H1 (cell line): Measurements from ENCODE around the gene ADAMTS15.

Experiments used
- EP300 ChIP-seq, 2 experiments: IDR thresholded peaks; 1 replicate in 1 of 2; 2 replicates in 1 of 2; pipeline ENCODE4 v1.6.1; 2011 to 2012; ENCODE audit warnings: low read depth in 2 of 2, low read length in 2 of 2, mild to moderate bottlenecking in 2 of 2, borderline replicate concordance in 1 of 2, inconsistent platforms in 1 of 2, moderate library complexity in 1 of 2
- EZH2 ChIP-seq: fragments of 200-600 bp; sonication (generic); IDR thresholded peaks from 2 replicates; pipeline ENCODE4 v1.7.1; 2012; ENCODE audit warnings: low read depth, mild to moderate bottlenecking, moderate library complexity, low read length, inconsistent platforms; ENCODE audit not compliant: severe bottlenecking
- JUND ChIP-seq: IDR thresholded peaks from 2 replicates; pipeline ENCODE4 v1.6.1; 2011; ENCODE audit warnings: mild to moderate bottlenecking, improper control_type of control experiment, low read length
- KDM5A ChIP-seq: fragments of 200-600 bp; IDR thresholded peaks from 2 replicates; pipeline ENCODE4 v1.7.1; 2012; ENCODE audit warnings: mild to moderate bottlenecking, low read length, inconsistent platforms, mixed read lengths
- POLR2A ChIP-seq, 2 experiments: IDR thresholded peaks; 1 replicate in 1 of 2; 2 replicates in 1 of 2; pipeline ENCODE4 v1.6.1; 2011; ENCODE audit warnings: low read depth in 2 of 2, low read length in 2 of 2, mild to moderate bottlenecking in 2 of 2; ENCODE audit errors: control extremely low read depth in 1 of 2
- RAD21 ChIP-seq, 2 experiments: IDR thresholded peaks in 1 of 2; conservative IDR thresholded peaks in 1 of 2; 2 replicates each; pipeline ENCODE4 v1.6.1; 2011; ENCODE audit warnings: low read depth in 2 of 2, low read length in 2 of 2, improper control_type of control experiment in 1 of 2, inconsistent platforms in 1 of 2, mild to moderate bottlenecking in 1 of 2, moderate library complexity in 1 of 2
- RBBP5 ChIP-seq: IDR thresholded peaks from 2 replicates; pipeline ENCODE4 v1.7.1; 2012; ENCODE audit warnings: low read depth, mild to moderate bottlenecking, inconsistent platforms, low read length, moderate library complexity, borderline replicate concordance
- RXRA ChIP-seq: IDR thresholded peaks from 2 replicates; pipeline ENCODE4 v1.6.1; 2011; ENCODE audit warnings: low read depth, mild to moderate bottlenecking, low read length, moderate library complexity; ENCODE audit not compliant: insufficient read depth
- SIX5 ChIP-seq: IDR thresholded peaks from 2 replicates; pipeline ENCODE4 v1.6.1; 2011; ENCODE audit warnings: mild to moderate bottlenecking, low read depth, low read length
- TF ChIP-seq, protein P1 (sequence below), 3 experiments: IDR thresholded peaks; 1 replicate in 2 of 3; 2 replicates in 1 of 3; pipeline versions ENCODE4 v1.5.1 to v1.6.1; 2011; ENCODE audit warnings: low read length in 3 of 3, mild to moderate bottlenecking in 3 of 3, inconsistent platforms in 2 of 3, low read depth in 1 of 3, moderate library complexity in 1 of 3; ENCODE audit not compliant: insufficient read depth in 1 of 3; ENCODE audit errors: control extremely low read depth in 1 of 3
- TF ChIP-seq, protein P2 (sequence below): IDR thresholded peaks from 2 replicates; pipeline ENCODE4 v1.6.1; 2012; ENCODE audit warnings: inconsistent platforms

DNA sequence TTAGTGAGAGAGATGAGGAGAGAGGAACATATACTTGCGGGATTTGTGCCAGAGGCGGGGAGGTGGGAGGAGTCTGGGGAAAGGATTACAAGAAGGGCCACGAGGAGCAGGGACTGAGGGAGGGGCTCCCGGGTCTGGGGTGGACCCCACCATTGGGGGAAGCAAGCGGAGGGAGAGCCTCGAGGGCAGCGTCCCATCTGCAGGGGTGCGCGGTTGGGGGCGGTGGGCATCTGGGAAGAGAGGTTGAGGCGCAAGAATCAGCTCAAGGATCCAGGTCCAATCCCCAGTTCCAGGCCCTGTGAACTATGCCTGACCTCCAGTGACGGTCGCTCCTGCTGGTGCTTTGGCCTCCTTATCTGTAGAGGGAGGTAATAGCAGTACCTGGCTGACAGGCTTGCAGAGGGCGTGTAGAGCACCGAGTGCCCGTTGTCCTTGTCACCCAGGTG is 38.0 kb downstream of the ADAMTS15 start:
- no peak for TF ChIP-seq EP300 (IDR thresholded peaks at IDR 0.05; ENCODE audit: borderline replicate concordance in 1 of 2, low read depth in 2 of 2, low read length in 2 of 2)
- no peak for TF ChIP-seq SIX5
- no peak for TF ChIP-seq JUND
- TF ChIP-seq KDM5A = no peak
- TF ChIP-seq, protein P1, sequence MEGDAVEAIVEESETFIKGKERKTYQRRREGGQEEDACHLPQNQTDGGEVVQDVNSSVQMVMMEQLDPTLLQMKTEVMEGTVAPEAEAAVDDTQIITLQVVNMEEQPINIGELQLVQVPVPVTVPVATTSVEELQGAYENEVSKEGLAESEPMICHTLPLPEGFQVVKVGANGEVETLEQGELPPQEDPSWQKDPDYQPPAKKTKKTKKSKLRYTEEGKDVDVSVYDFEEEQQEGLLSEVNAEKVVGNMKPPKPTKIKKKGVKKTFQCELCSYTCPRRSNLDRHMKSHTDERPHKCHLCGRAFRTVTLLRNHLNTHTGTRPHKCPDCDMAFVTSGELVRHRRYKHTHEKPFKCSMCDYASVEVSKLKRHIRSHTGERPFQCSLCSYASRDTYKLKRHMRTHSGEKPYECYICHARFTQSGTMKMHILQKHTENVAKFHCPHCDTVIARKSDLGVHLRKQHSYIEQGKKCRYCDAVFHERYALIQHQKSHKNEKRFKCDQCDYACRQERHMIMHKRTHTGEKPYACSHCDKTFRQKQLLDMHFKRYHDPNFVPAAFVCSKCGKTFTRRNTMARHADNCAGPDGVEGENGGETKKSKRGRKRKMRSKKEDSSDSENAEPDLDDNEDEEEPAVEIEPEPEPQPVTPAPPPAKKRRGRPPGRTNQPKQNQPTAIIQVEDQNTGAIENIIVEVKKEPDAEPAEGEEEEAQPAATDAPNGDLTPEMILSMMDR (IDR thresholded peaks at IDR 0.05; ENCODE audit: control extremely low read depth in 1 of 3, insufficient read depth in 1 of 3, low read depth in 1 of 3, low read length in 3 of 3) = no peak
- TF ChIP-seq RBBP5 = no peak
- TF ChIP-seq, protein P2, sequence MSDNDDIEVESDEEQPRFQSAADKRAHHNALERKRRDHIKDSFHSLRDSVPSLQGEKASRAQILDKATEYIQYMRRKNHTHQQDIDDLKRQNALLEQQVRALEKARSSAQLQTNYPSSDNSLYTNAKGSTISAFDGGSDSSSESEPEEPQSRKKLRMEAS = no peak
- no peak for TF ChIP-seq POLR2A (IDR thresholded peaks at IDR 0.05; ENCODE audit: control extremely low read depth in 1 of 2, low read depth in 2 of 2, low read length in 2 of 2)
- no peak for TF ChIP-seq EZH2
- no peak for TF ChIP-seq RAD21 (IDR thresholded peaks at IDR 0.05 in 1 of 2, conservative IDR thresholded peaks at IDR 0.05 in 1 of 2; ENCODE audit: low read depth in 2 of 2, low read length in 2 of 2)
- TF ChIP-seq RXRA = no peak
